HCT116 (cell line): ENCODE data around the gene GALNT14. TPM values are rescaled to one million over a fixed set of nuclear protein-coding genes. Genes with fewer than 3 reads are reported as not detected.

ENCODE experiments used
- ATAC-seq: fragments of 200-7000 bp; cut with Tn5 transposase; 2 replicates; pipeline ENCODE4 v1.9.1; 2020; ENCODE audit warnings: mild to moderate bottlenecking, moderate library complexity
- BruUV-seq: library from RNA; stranded (reverse); fragments of 400-500 nt; replicated peaks from 2 replicates; lab custom pipeline; 2021; lab: Mats Ljungman, UMichigan
- CTCF ChIA-PET: fragments of 300-600 bp; sonication (Branson Sonifier 250); formaldehyde crosslinking; loops from one replicate; lab custom pipeline; 2021; ENCODE audit warnings: antibody characterized with exemption; lab: Charles Lee
- POLR2A ChIA-PET: fragments of 300-600, 350-600 bp; sonication (Branson Sonifier 250); formaldehyde crosslinking; loops from one replicate; lab custom pipeline; 2021; ENCODE audit warnings: antibody characterized with exemption; lab: Charles Lee
- RAD21 ChIA-PET, 2 experiments: fragments of 300-600 bp; sonication (Branson Sonifier 250); formaldehyde crosslinking; loops; one replicate each; lab custom pipeline; 2023; ENCODE audit warnings: low total read pairs in 2 of 2; ENCODE audit not compliant: uncharacterized antibody in 2 of 2, unreplicated experiment in 2 of 2, low non-redundant PET in 1 of 2; lab: Charles Lee
- DNase-seq: peaks from one replicate; pipeline ENCODE4 v3.0.0-alpha.2; 2010; ENCODE audit warnings: low read depth, low spot score
- H2AFZ ChIP-seq: fragments of 200-600 bp; shearing (Covaris generic), sonication (generic); 2 replicates; pipeline ENCODE4 v1.6.1; 2017; ENCODE audit warnings: low read depth, mixed run types, mixed read lengths, antibody characterized with exemption, low read length; ENCODE audit not compliant: poor library complexity, severe bottlenecking
- H3K27ac ChIP-seq: 2 replicates; pipeline ENCODE4 v1.5.1; 2012; ENCODE audit warnings: low read depth, low read length
- H3K27me3 ChIP-seq: fragments of 200-600 bp; sonication (generic); 2 replicates; pipeline ENCODE4 v1.6.1; 2016; ENCODE audit warnings: mixed run types, low read length, mixed read lengths; ENCODE audit not compliant: insufficient read depth
- H3K36me3 ChIP-seq, 2 experiments: fragments of 200-500 bp in 1 of 2; fragments of 200-600 bp in 1 of 2; sonication (Bioruptor generic) in 1 of 2; sonication (generic) in 1 of 2; 2 replicates each; pipeline versions ENCODE4 v1.5.1 to v1.6.1; 2014 to 2016; ENCODE audit warnings: low read length in 2 of 2, inconsistent platforms in 1 of 2, mixed read lengths in 1 of 2, mixed run types in 1 of 2; ENCODE audit not compliant: insufficient read depth in 2 of 2, control insufficient read depth in 1 of 2
- H3K4me1 ChIP-seq, 2 experiments: fragments of 200-600 bp in 1 of 2; sonication (generic) in 1 of 2; 2 replicates each; pipeline versions ENCODE4 v1.5.1 to v1.6.1; 2012 to 2017; ENCODE audit warnings: low read length in 2 of 2, inconsistent platforms in 1 of 2, mild to moderate bottlenecking in 1 of 2, mixed read lengths in 1 of 2, mixed run types in 1 of 2, moderate library complexity in 1 of 2; ENCODE audit not compliant: insufficient read depth in 2 of 2, control insufficient read depth in 1 of 2
- H3K4me2 ChIP-seq: fragments of 200-600 bp; sonication (generic); 2 replicates; pipeline ENCODE4 v1.6.1; 2017; ENCODE audit warnings: mixed run types, low read length, mixed read lengths
- H3K4me3 ChIP-seq, 2 experiments: fragments of 200-600 bp in 1 of 2; sonication (generic) in 1 of 2; replicated peaks in 1 of 2; 2 replicates each; pipeline ENCODE4 v1.5.1; 2011 to 2016; ENCODE audit warnings: low read length in 2 of 2, control low read depth in 1 of 2, low read depth in 1 of 2, mild to moderate bottlenecking in 1 of 2, mixed read lengths in 1 of 2, mixed run types in 1 of 2
- H3K79me2 ChIP-seq: fragments of 200-600 bp; sonication (generic); 2 replicates; pipeline ENCODE4 v1.6.1; 2017; ENCODE audit warnings: mild to moderate bottlenecking, mixed run types, low read length, moderate library complexity, mixed read lengths; ENCODE audit not compliant: insufficient read depth
- H3K9ac ChIP-seq: fragments of 200-600 bp; sonication (generic); 2 replicates; pipeline ENCODE4 v1.6.1; 2016; ENCODE audit warnings: low read length, mixed read lengths
- H3K9me2 ChIP-seq: fragments of 200-600 bp; sonication (generic), shearing (Covaris generic); 2 replicates; pipeline ENCODE4 v1.6.1; 2017; ENCODE audit warnings: mixed run types, mild to moderate bottlenecking, moderate library complexity; ENCODE audit not compliant: insufficient read depth
- H3K9me3 ChIP-seq, 2 experiments: fragments of 200-500 bp in 1 of 2; fragments of 200-600 bp in 1 of 2; sonication (Bioruptor generic) in 1 of 2; sonication (generic) in 1 of 2; 2 replicates each; pipeline ENCODE4 v1.6.1; 2014 to 2017; ENCODE audit warnings: low read length in 2 of 2, mixed read lengths in 2 of 2, inconsistent platforms in 1 of 2, low read depth in 1 of 2, mild to moderate bottlenecking in 1 of 2, mixed run types in 1 of 2, moderate library complexity in 1 of 2; ENCODE audit not compliant: control insufficient read depth in 1 of 2, insufficient read depth in 1 of 2
- H4K20me1 ChIP-seq: fragments of 200-600 bp; sonication (generic), shearing (Covaris generic); 2 replicates; pipeline ENCODE4 v1.6.1; 2017; ENCODE audit warnings: mixed run types, mild to moderate bottlenecking, moderate library complexity; ENCODE audit not compliant: insufficient read depth
- CBX3 ChIP-seq: IDR thresholded peaks from 2 replicates; pipeline ENCODE4 v1.6.1; 2012; ENCODE audit warnings: low read depth
- CEBPB ChIP-seq: IDR thresholded peaks from 2 replicates; pipeline ENCODE4 v1.6.1; 2012; ENCODE audit warnings: low read depth
- ELF1 ChIP-seq: IDR thresholded peaks from 2 replicates; pipeline ENCODE4 v1.6.1; 2012; ENCODE audit warnings: low read depth, borderline replicate concordance
- EZH2 ChIP-seq: fragments of 200-600 bp; sonication (generic); IDR thresholded peaks from 2 replicates; pipeline ENCODE4 v1.6.1; 2017; ENCODE audit warnings: antibody characterized with exemption, mixed run types
- EZH2phosphoT487 ChIP-seq: fragments of 200-600 bp; IDR thresholded peaks from 2 replicates; pipeline ENCODE4 v1.6.1; 2018; ENCODE audit warnings: antibody characterized with exemption, borderline replicate concordance
- FOSL1 ChIP-seq: IDR thresholded peaks from 2 replicates; pipeline ENCODE4 v1.6.1; 2012; ENCODE audit warnings: low read depth
- POLR2A ChIP-seq: IDR thresholded peaks from 2 replicates; pipeline ENCODE4 v1.7.0; 2011; ENCODE audit warnings: borderline replicate concordance; ENCODE audit not compliant: insufficient read depth, insufficient read length; ENCODE audit errors: extremely low read depth
- POLR2AphosphoS5 ChIP-seq: IDR thresholded peaks from 2 replicates; pipeline ENCODE4 v1.6.1; 2011; ENCODE audit warnings: mild to moderate bottlenecking, low read depth, low read length, moderate library complexity
- SIN3A ChIP-seq: IDR thresholded peaks from 2 replicates; pipeline ENCODE4 v1.6.1; 2012; ENCODE audit warnings: low read depth
- SRF ChIP-seq: IDR thresholded peaks from 2 replicates; pipeline ENCODE4 v1.6.1; 2012; ENCODE audit warnings: low read depth
- TCF7L2 ChIP-seq: IDR thresholded peaks from 2 replicates; pipeline ENCODE4 v1.7.0; 2011; ENCODE audit warnings: borderline replicate concordance, inconsistent platforms; ENCODE audit not compliant: insufficient read depth, insufficient read length; ENCODE audit errors: extremely low read depth
- intact Hi-C: fragments of 100-400 bp; cut with micrococcal nuclease; formaldehyde crosslinking; loops from 2 replicates; pipeline ENCODE4 v1.10.0; 2022
- total RNA-seq: library from RNA; stranded (reverse); gene quantifications from one replicate; pipeline ENCODE4 v1.2.1, GENCODE V29; 2021; ENCODE audit not compliant: unreplicated experiment
- TF ChIP-seq, protein P1 (sequence below), 3 experiments: fragments of 200-600 bp in 1 of 3; sonication (generic) in 1 of 3; IDR thresholded peaks in 2 of 3; conservative IDR thresholded peaks in 1 of 3; 2 replicates each; pipeline ENCODE4 v1.5.1; 2012 to 2017; ENCODE audit warnings: low read depth in 2 of 3, low read length in 2 of 3, antibody characterized with exemption in 1 of 3, borderline replicate concordance in 1 of 3, control low read depth in 1 of 3, mild to moderate bottlenecking in 1 of 3, mixed read lengths in 1 of 3, mixed run types in 1 of 3, moderate library complexity in 1 of 3; ENCODE audit not compliant: insufficient read depth in 1 of 3
- TF ChIP-seq, protein P2 (sequence below): IDR thresholded peaks from 2 replicates; pipeline ENCODE4 v1.6.1; 2012; ENCODE audit warnings: low read depth
- TF ChIP-seq, protein P3 (sequence below): IDR thresholded peaks from 2 replicates; pipeline ENCODE4 v1.6.1; 2011; ENCODE audit warnings: mild to moderate bottlenecking, low read length, moderate library complexity; ENCODE audit not compliant: insufficient replicate concordance; ENCODE audit errors: extremely low read depth

GALNT14 gene
- total RNA-seq, 1 experiment from 2014 or later = 11.2 TPM

DNA sequence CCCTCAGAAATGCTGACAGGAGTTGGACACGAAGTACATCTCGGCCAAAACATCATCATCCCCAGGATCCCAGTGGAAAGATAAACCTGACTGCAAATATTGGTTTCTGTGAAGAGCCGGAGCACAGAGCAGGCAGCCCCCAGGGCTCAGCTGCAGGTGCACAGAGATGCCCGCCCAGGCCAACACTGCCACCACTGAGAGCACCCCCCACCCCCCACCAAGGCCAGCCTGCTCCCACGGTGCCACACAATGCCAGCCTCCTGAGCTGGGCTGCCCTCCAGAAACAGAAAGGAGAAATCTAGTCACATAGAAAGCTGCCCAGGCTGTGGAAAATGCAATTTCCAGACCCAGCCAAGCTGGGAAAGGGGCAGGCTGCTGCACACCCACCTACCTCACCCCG, 71.7 kb downstream of the GALNT14 start:
- no peaks in the 10 kb centered on the region for H3K9me2 ChIP-seq
- H3K9ac ChIP-seq = no peak overlapping the region
- DNase-seq (no peak), ATAC-seq (no peak)
- no peaks in the 10 kb centered on the region for H3K9me3 ChIP-seq
- RAD21 ChIA-PET = no interaction called here
- TF ChIP-seq FOSL1 (no peak), POLR2AphosphoS5 (no peak), CEBPB (no peak), EZH2 (no peak), EZH2phosphoT487 (no peak), TCF7L2 (no peak), CBX3 (no peak), SIN3A (no peak), POLR2A (no peak), ELF1 (no peak), SRF (no peak)
- TF ChIP-seq, protein P1, sequence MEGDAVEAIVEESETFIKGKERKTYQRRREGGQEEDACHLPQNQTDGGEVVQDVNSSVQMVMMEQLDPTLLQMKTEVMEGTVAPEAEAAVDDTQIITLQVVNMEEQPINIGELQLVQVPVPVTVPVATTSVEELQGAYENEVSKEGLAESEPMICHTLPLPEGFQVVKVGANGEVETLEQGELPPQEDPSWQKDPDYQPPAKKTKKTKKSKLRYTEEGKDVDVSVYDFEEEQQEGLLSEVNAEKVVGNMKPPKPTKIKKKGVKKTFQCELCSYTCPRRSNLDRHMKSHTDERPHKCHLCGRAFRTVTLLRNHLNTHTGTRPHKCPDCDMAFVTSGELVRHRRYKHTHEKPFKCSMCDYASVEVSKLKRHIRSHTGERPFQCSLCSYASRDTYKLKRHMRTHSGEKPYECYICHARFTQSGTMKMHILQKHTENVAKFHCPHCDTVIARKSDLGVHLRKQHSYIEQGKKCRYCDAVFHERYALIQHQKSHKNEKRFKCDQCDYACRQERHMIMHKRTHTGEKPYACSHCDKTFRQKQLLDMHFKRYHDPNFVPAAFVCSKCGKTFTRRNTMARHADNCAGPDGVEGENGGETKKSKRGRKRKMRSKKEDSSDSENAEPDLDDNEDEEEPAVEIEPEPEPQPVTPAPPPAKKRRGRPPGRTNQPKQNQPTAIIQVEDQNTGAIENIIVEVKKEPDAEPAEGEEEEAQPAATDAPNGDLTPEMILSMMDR (IDR thresholded peaks at IDR 0.05 in 2 of 3, conservative IDR thresholded peaks at IDR 0.05 in 1 of 3; ENCODE audit: borderline replicate concordance in 1 of 3, insufficient read depth in 1 of 3, low read depth in 2 of 3, low read length in 2 of 3) = no peak
- TF ChIP-seq, protein P2, sequence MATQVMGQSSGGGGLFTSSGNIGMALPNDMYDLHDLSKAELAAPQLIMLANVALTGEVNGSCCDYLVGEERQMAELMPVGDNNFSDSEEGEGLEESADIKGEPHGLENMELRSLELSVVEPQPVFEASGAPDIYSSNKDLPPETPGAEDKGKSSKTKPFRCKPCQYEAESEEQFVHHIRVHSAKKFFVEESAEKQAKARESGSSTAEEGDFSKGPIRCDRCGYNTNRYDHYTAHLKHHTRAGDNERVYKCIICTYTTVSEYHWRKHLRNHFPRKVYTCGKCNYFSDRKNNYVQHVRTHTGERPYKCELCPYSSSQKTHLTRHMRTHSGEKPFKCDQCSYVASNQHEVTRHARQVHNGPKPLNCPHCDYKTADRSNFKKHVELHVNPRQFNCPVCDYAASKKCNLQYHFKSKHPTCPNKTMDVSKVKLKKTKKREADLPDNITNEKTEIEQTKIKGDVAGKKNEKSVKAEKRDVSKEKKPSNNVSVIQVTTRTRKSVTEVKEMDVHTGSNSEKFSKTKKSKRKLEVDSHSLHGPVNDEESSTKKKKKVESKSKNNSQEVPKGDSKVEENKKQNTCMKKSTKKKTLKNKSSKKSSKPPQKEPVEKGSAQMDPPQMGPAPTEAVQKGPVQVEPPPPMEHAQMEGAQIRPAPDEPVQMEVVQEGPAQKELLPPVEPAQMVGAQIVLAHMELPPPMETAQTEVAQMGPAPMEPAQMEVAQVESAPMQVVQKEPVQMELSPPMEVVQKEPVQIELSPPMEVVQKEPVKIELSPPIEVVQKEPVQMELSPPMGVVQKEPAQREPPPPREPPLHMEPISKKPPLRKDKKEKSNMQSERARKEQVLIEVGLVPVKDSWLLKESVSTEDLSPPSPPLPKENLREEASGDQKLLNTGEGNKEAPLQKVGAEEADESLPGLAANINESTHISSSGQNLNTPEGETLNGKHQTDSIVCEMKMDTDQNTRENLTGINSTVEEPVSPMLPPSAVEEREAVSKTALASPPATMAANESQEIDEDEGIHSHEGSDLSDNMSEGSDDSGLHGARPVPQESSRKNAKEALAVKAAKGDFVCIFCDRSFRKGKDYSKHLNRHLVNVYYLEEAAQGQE = no peak
- TF ChIP-seq, protein P3, sequence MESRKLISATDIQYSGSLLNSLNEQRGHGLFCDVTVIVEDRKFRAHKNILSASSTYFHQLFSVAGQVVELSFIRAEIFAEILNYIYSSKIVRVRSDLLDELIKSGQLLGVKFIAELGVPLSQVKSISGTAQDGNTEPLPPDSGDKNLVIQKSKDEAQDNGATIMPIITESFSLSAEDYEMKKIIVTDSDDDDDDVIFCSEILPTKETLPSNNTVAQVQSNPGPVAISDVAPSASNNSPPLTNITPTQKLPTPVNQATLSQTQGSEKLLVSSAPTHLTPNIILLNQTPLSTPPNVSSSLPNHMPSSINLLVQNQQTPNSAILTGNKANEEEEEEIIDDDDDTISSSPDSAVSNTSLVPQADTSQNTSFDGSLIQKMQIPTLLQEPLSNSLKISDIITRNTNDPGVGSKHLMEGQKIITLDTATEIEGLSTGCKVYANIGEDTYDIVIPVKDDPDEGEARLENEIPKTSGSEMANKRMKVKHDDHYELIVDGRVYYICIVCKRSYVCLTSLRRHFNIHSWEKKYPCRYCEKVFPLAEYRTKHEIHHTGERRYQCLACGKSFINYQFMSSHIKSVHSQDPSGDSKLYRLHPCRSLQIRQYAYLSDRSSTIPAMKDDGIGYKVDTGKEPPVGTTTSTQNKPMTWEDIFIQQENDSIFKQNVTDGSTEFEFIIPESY = no peak
- POLR2A ChIA-PET = no interaction called here
- H4K20me1 ChIP-seq = no peaks in the 10 kb centered on the region
- H3K36me3 ChIP-seq = no peaks in the 10 kb centered on the region
- H3K27ac ChIP-seq = no peak overlapping the region
- no peaks in the 10 kb centered on the region for H3K27me3 ChIP-seq
- no peak overlapping the region for H3K4me3 ChIP-seq
- no peaks in the 10 kb centered on the region for H3K79me2 ChIP-seq
- BruUV-seq = no TSS peak
- CTCF ChIA-PET = no interaction called here
- H3K4me2 ChIP-seq = no peak overlapping the region
- no peak overlapping the region for H2AFZ ChIP-seq
- intact Hi-C loops = no loop called here
- H3K4me1 ChIP-seq = no peaks in the 10 kb centered on the region
